ENCODE data around the gene SMIM1.

The SMIM1 gene

DNA sequence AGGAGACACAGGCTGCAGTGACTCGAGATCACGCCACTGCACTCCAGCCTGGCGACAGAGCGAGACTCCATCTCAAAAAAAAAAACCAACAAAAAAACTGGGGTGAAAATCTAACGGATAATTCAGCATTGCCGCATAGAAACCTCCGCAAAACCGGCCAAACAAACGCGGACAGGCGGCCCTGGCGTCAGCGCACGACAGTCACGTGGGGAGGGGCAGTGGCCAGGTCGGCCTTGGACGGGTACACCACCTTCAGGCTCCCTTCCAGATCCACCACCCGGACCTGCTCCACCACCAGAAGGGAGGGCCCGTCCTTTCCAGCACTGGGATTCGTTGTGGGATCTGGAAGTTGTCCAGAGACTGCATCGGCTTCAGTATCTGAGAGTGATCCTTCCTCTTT lies 8.4 kb downstream of the SMIM1 start:
- H3K4me3 ChIP-seq (ENCODE audit: low read depth, low read length): no peak overlapping the region
- TF ChIP-seq, protein P1, sequence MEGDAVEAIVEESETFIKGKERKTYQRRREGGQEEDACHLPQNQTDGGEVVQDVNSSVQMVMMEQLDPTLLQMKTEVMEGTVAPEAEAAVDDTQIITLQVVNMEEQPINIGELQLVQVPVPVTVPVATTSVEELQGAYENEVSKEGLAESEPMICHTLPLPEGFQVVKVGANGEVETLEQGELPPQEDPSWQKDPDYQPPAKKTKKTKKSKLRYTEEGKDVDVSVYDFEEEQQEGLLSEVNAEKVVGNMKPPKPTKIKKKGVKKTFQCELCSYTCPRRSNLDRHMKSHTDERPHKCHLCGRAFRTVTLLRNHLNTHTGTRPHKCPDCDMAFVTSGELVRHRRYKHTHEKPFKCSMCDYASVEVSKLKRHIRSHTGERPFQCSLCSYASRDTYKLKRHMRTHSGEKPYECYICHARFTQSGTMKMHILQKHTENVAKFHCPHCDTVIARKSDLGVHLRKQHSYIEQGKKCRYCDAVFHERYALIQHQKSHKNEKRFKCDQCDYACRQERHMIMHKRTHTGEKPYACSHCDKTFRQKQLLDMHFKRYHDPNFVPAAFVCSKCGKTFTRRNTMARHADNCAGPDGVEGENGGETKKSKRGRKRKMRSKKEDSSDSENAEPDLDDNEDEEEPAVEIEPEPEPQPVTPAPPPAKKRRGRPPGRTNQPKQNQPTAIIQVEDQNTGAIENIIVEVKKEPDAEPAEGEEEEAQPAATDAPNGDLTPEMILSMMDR (IDR thresholded peaks at IDR 0.05; ENCODE audit: low read depth, low read length): no peak

DNA sequence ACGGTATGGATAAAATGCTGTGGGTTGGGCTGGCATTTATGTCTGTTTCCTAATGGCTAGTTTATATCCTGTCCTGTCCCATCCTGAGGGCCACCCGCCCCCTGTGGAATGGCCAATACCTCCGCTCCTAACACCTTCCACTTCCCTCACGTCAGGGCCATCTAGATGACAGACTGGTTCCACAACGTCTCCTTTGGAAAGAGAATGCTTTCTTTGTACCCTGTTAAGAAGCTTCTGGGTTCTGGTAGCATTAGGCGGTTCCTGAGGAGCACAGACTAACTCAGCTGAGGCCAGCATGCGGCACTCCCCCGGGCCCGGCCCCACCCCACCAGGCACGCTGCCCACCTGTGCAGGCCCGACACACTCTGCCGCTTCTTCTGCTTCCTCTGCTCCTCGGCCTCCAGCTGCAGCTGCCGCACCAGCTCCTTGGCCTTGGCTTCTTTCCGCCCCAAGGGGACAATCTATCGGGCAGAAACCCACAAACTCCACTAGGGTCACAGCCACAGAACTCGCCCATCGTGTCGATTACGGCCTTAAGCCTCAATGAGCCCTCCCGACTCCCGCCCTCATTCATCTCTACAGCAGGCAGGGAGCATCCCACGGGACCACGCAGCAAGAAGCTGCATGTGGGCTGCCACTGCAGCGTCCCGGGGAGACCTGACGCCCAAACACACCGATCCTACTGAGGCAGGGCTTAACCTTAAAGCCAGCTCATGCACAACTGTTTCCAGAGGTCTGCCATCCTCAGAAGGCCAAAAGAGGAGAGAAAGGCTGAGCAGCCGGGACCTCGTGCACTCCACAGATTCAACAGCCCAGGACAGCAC lies 11.3 kb downstream of the SMIM1 start:
- TF ChIP-seq, protein P1 (IDR thresholded peaks at IDR 0.05; ENCODE audit: low read depth, low read length): no peak
- no peak overlapping the region for H3K4me3 ChIP-seq (ENCODE audit: low read depth, low read length)

DNA sequence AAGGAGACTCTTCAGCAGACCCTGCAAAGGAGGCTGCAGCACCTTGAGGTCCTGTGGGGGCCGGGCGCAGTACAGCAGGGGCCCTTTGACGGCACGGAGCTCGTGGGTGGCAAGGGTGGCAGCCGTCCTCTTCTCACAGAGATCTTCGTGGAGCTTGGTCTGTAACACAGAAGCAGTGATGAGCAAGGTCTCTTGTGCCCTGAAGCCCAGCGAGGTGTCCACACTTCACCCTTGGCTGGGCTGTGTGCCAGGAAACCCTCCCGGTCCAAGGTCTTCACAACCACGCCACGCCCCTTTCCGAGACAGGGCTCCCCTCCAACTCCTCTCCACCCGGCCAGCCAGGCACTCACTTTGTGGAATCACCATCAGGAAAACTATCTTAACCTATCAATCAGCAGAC lies 12.5 kb downstream of the SMIM1 start:
- H3K4me3 ChIP-seq (ENCODE audit: low read depth, low read length): no peak overlapping the region
- TF ChIP-seq, protein P1 (IDR thresholded peaks at IDR 0.05; ENCODE audit: low read depth, low read length): no peak

DNA sequence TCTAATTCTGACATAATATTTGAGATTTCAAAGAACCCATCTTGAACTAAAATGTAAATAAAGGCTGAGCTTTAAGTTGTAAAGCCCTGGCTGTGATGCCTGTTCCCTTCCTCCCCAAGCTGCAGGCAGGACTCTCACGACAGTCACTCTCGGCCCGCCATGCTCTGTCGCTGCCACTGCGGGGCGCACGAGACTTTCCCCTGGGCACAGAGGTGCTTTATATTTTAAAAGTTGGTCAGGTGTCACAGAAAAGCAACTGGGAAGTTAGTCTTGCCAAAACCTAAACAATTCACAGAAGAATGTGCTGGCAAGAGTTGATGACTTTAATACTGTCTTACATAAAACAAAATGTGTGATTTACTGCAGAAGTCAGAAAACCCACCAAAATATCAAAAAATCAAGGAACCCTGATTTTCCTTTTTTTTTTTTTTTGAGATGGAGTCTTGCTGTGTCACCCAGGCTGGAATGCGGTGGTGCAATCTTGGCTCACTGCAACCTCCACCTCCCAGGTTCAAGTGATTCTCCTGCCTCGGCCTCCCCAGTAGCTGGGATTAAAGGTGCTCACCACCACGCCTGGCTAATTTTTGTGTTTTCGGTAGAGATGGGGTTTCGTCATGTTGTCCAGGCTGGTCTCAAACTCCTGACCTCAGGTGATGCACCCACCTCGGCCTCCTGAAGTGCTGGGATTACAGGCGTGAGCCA lies 13.1 kb downstream of the SMIM1 start:
- H3K4me3 ChIP-seq (ENCODE audit: low read depth, low read length): no peak overlapping the region
- TF ChIP-seq, protein P1 (IDR thresholded peaks at IDR 0.05; ENCODE audit: low read depth, low read length): no peak

DNA sequence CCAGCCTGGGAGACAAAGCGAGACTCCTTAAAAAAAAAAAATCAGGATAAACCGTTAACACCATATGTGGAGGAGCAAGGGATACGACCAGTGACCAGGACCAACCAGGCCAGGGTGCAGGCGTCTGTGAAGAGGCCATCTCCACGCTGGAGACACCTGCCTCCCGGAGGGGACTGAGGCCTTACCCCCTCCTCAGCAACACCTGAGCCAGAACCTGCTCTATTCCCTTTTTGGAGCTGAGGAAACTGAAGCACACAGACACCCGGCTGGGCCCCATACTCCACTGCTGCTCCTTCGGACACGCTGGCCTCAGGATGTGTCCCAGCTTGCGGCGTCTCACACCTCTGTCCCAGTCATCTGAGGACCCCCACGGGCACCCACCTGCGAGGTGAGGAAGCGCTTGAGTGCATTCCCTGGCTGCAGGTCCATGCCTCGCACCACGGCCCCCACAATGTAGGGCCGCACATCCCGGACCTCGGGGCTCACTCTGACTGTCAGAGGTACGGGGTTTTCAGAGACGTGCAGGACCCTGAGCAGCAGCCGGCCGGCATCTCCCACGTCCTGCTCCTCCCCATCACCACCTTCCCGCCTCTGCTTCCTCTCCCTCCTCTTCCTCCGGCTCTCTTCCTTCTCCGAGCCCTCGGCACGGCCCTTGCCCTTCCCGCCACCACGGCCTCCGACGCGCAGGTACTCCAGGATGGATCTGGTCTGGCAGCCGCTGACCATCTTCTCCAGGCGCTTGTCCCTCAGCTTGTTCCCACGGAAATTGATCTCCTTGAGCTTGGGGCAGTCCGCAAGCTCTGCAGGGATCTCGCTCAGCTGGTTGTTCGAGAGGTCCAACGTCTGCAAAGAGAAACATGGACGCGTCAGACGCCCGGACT lies 14.2 kb downstream of the SMIM1 start:
- TF ChIP-seq, protein P1 (IDR thresholded peaks at IDR 0.05; ENCODE audit: low read depth, low read length): no peak
- no peak overlapping the region for H3K4me3 ChIP-seq (ENCODE audit: low read depth, low read length)

DNA sequence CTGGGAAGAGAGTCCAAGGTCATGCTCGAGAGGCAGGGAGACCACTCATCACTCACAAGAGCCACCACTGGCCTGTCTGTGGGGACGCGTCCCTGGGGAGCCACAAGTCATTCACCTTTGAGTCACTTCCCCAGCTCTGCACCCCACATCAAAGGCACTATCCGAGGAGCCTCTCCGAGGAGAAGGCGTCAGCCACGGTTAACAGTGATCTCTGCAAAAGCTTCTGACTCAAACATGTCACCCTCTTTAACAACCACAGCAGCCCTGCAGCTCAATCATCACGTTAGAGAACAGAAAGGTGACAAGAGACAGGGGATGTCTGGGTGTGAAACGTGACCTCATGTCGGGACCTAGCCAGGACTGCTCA lies 14.8 kb downstream of the SMIM1 start:
- TF ChIP-seq, protein P1 (IDR thresholded peaks at IDR 0.05; ENCODE audit: low read depth, low read length): no peak
- no peak overlapping the region for H3K4me3 ChIP-seq (ENCODE audit: low read depth, low read length)
